H1 (cell line): ENCODE results near the gene HIGD1B. TPM values are rescaled to one million over a fixed set of nuclear protein-coding genes. Genes with fewer than 3 reads are reported as not detected.

Experiments used
- CTCF ChIA-PET: fragments of 300-600 bp; sonication (Branson Sonifier 250); formaldehyde crosslinking; loops from one replicate; lab custom pipeline; 2021; ENCODE audit not compliant: partially characterized antibody; lab: Charles Lee
- POLR2A ChIA-PET: fragments of 300-600 bp; sonication (Branson Sonifier 250); formaldehyde crosslinking; loops from one replicate; lab custom pipeline; 2021; ENCODE audit warnings: inconsistent platforms; ENCODE audit not compliant: partially characterized antibody; lab: Charles Lee
- DNase-seq, 2 experiments: peaks; one replicate each; pipeline versions ENCODE4 v3.0.0 to v3.0.0-alpha.2; 2010 to 2022; ENCODE audit warnings: low spot score in 2 of 2, low read depth in 1 of 2, mixed read lengths in 1 of 2
- FAIRE-seq: peaks from 2 replicates; lab custom pipeline; 2011; peaks lifted over from hg19 to GRCh38; lab: Jason Lieb, UNC
- H2AFZ ChIP-seq: 2 replicates; pipeline ENCODE4 v1.8.1; 2012; ENCODE audit warnings: low read length, inconsistent platforms
- H2AK5ac ChIP-seq: 2 replicates; pipeline ENCODE4 v1.6.1; 2013; ENCODE audit warnings: low read depth, low read length
- H2BK120ac ChIP-seq: replicated peaks from 2 replicates; pipeline ENCODE3; 2013; ENCODE audit warnings: low read depth, low read length, inconsistent platforms
- H2BK12ac ChIP-seq: 2 replicates; pipeline ENCODE4 v1.6.1; 2013; ENCODE audit warnings: low read depth, low read length
- H2BK15ac ChIP-seq: 2 replicates; pipeline ENCODE4 v1.6.1; 2013; ENCODE audit warnings: low read length
- H2BK20ac ChIP-seq: 2 replicates; pipeline ENCODE4 v1.6.1; 2013; ENCODE audit warnings: low read length
- H2BK5ac ChIP-seq: 2 replicates; pipeline ENCODE4 v1.6.1; 2013; ENCODE audit warnings: low read depth, low read length
- H3K14ac ChIP-seq: 2 replicates; pipeline ENCODE4 v1.6.1; 2013; ENCODE audit warnings: inconsistent platforms; ENCODE audit not compliant: insufficient read length
- H3K18ac ChIP-seq: 2 replicates; pipeline ENCODE4 v1.6.1; 2013; ENCODE audit warnings: low read length; ENCODE audit errors: extremely low read depth
- H3K23ac ChIP-seq: 2 replicates; pipeline ENCODE4 v1.6.1; 2013; ENCODE audit warnings: inconsistent platforms; ENCODE audit not compliant: insufficient read length
- H3K23me2 ChIP-seq: 2 replicates; pipeline ENCODE4 v1.6.1; 2013; ENCODE audit warnings: low read depth, low read length
- H3K27ac ChIP-seq: 2 replicates; pipeline ENCODE4 v1.6.1; 2011; ENCODE audit warnings: low read depth, low read length, inconsistent platforms
- H3K27me3 ChIP-seq, 4 experiments: replicated peaks in 1 of 4; 1 replicate in 1 of 4; 2 replicates in 3 of 4; pipeline versions ENCODE4 v1.6.1 to v1.8.1; 2011 to 2013; ENCODE audit warnings: low read length in 3 of 4, mild to moderate bottlenecking in 3 of 4, inconsistent platforms in 2 of 4, mixed read lengths in 2 of 4, moderate library complexity in 1 of 4; ENCODE audit not compliant: control insufficient read depth in 3 of 4, insufficient read depth in 3 of 4; ENCODE audit errors: extremely low read depth in 1 of 4
- H3K36me3 ChIP-seq, 4 experiments: 2 replicates each; pipeline versions ENCODE4 v1.6.1 to v1.8.1; 2011 to 2013; ENCODE audit warnings: mild to moderate bottlenecking in 4 of 4, low read length in 3 of 4, moderate library complexity in 2 of 4, control low read depth in 1 of 4, inconsistent platforms in 1 of 4; ENCODE audit not compliant: insufficient read depth in 4 of 4, control insufficient read depth in 2 of 4
- H3K4ac ChIP-seq: replicated peaks from 2 replicates; pipeline ENCODE3; 2013; ENCODE audit warnings: low read length, low read depth, mixed read lengths, inconsistent platforms; ENCODE audit not compliant: insufficient read length
- H3K4me1 ChIP-seq, 4 experiments: replicated peaks in 1 of 4; 1 replicate in 1 of 4; 2 replicates in 3 of 4; pipeline versions ENCODE4 v1.6.1 to v1.8.1; 2011 to 2013; ENCODE audit warnings: low read length in 3 of 4, inconsistent platforms in 2 of 4, mixed read lengths in 1 of 4; ENCODE audit not compliant: insufficient read depth in 4 of 4, control insufficient read depth in 3 of 4
- H3K4me2 ChIP-seq, 2 experiments: 2 replicates each; pipeline versions ENCODE4 v1.6.1 to v1.8.1; 2011 to 2013; ENCODE audit warnings: low read depth in 2 of 2, low read length in 2 of 2, control low read depth in 1 of 2, inconsistent platforms in 1 of 2, mild to moderate bottlenecking in 1 of 2; ENCODE audit not compliant: insufficient read depth in 1 of 2
- H3K4me3 ChIP-seq, 4 experiments: fragments of 200-600, 300-600 bp in 1 of 4; sonication (generic), shearing (Covaris generic), sonication (Bioruptor Twin) in 1 of 4; 2 replicates each; pipeline versions ENCODE4 v1.5.1 to v1.8.1; 2011 to 2016; ENCODE audit warnings: low read length in 4 of 4, low read depth in 3 of 4, control low read depth in 2 of 4, inconsistent platforms in 2 of 4, mild to moderate bottlenecking in 2 of 4, mixed read lengths in 1 of 4, moderate library complexity in 1 of 4; ENCODE audit not compliant: insufficient read depth in 2 of 4; ENCODE audit errors: extremely low read depth in 1 of 4
- H3K56ac ChIP-seq: replicated peaks from 2 replicates; pipeline ENCODE3; 2013; ENCODE audit warnings: low read depth, mild to moderate bottlenecking, mixed read lengths, low read length, inconsistent platforms; ENCODE audit not compliant: insufficient read length
- H3K79me1 ChIP-seq: 2 replicates; pipeline ENCODE4 v1.6.1; 2013; ENCODE audit warnings: low read depth, low read length, control low read depth
- H3K79me2 ChIP-seq, 2 experiments: 2 replicates each; pipeline versions ENCODE4 v1.6.1 to v1.8.1; 2012 to 2013; ENCODE audit warnings: low read length in 2 of 2, mild to moderate bottlenecking in 2 of 2, inconsistent platforms in 1 of 2; ENCODE audit not compliant: insufficient read depth in 2 of 2, control insufficient read depth in 1 of 2
- H3K9ac ChIP-seq, 4 experiments: replicated peaks in 1 of 4; 1 replicate in 1 of 4; 2 replicates in 3 of 4; pipeline versions ENCODE4 v1.6.1 to v1.8.1; 2011 to 2013; ENCODE audit warnings: low read depth in 3 of 4, low read length in 3 of 4, control low read depth in 2 of 4, mild to moderate bottlenecking in 2 of 4, moderate library complexity in 2 of 4, inconsistent platforms in 1 of 4; ENCODE audit errors: extremely low read depth in 1 of 4
- H3K9me3 ChIP-seq, 2 experiments: 2 replicates each; pipeline versions ENCODE4 v1.6.1 to v1.8.1; 2012 to 2013; ENCODE audit warnings: mild to moderate bottlenecking in 2 of 2, moderate library complexity in 2 of 2, control low read depth in 1 of 2, inconsistent platforms in 1 of 2, low read depth in 1 of 2, low read length in 1 of 2, mixed read lengths in 1 of 2; ENCODE audit not compliant: insufficient read depth in 2 of 2
- H4K20me1 ChIP-seq, 2 experiments: replicated peaks in 1 of 2; 2 replicates each; pipeline versions ENCODE3 to v1.8.1; 2011 to 2013; ENCODE audit warnings: inconsistent platforms in 2 of 2, low read length in 2 of 2, mild to moderate bottlenecking in 1 of 2; ENCODE audit not compliant: insufficient read depth in 2 of 2, control insufficient read depth in 1 of 2
- H4K5ac ChIP-seq: 2 replicates; pipeline ENCODE4 v1.6.1; 2013; ENCODE audit warnings: low read length, low read depth, mixed read lengths, inconsistent platforms; ENCODE audit not compliant: insufficient read length
- H4K8ac ChIP-seq: 2 replicates; pipeline ENCODE4 v1.8.0; 2013; ENCODE audit warnings: mild to moderate bottlenecking, moderate library complexity, low read length, inconsistent platforms; ENCODE audit not compliant: insufficient read depth; ENCODE audit errors: extremely low read depth
- H4K91ac ChIP-seq: replicated peaks from 2 replicates; pipeline ENCODE3; 2013; ENCODE audit warnings: low read length, mixed read lengths, inconsistent platforms; ENCODE audit not compliant: insufficient read length
- ATF3 ChIP-seq: IDR thresholded peaks from 2 replicates; pipeline ENCODE4 v1.6.1; 2011; ENCODE audit warnings: low read depth, mild to moderate bottlenecking, low read length; ENCODE audit not compliant: insufficient read depth
- BRCA1 ChIP-seq: IDR thresholded peaks from 2 replicates; pipeline ENCODE4 v1.6.1; 2012; ENCODE audit warnings: low read depth, low read length, improper control_type of control experiment
- RBBP5 ChIP-seq: IDR thresholded peaks from 2 replicates; pipeline ENCODE4 v1.7.1; 2012; ENCODE audit warnings: low read depth, mild to moderate bottlenecking, inconsistent platforms, low read length, moderate library complexity, borderline replicate concordance
- RNF2 ChIP-seq: fragments of 200-900, 300-1000 bp; sonication (generic); IDR thresholded peaks from 2 replicates; pipeline ENCODE4 v1.7.1; 2016; ENCODE audit warnings: borderline replicate concordance, low read depth, mild to moderate bottlenecking, antibody characterized with exemption, low read length; ENCODE audit not compliant: poor library complexity, severe bottlenecking; ENCODE audit errors: missing control alignments
- SIX5 ChIP-seq: IDR thresholded peaks from 2 replicates; pipeline ENCODE4 v1.6.1; 2011; ENCODE audit warnings: mild to moderate bottlenecking, low read depth, low read length
- SP1 ChIP-seq: IDR thresholded peaks from 2 replicates; pipeline ENCODE4 v1.6.1; 2011; ENCODE audit warnings: low read depth, low read length
- TAF7 ChIP-seq: optimal IDR thresholded peaks from 2 replicates; pipeline ENCODE3; 2011; ENCODE audit warnings: low read depth, mild to moderate bottlenecking, inconsistent platforms, low read length, moderate library complexity, borderline replicate concordance
- WGBS, 2 experiments: shearing (Covaris generic) in 1 of 2; methylation state at CpG; one replicate each; pipeline versions ENCODE4 v1.1.6 to v1.1.7; 2013 to 2015; ENCODE audit warnings: low lambda C conversion rate in 2 of 2, mixed read lengths in 2 of 2, inconsistent platforms in 1 of 2, low coverage in 1 of 2, missing lambda C conversion rate in 1 of 2; ENCODE audit not compliant: insufficient replicate concordance in 2 of 2, insufficient coverage in 1 of 2, insufficient read length in 1 of 2; ENCODE audit errors: extremely low coverage in 1 of 2, missing lambda C conversion rate in 1 of 2; 5-methylcytosine and 5-hydroxymethylcytosine counted together
- polyA plus RNA-seq, 7 experiments: library from polyadenylated mRNA; depleted of rRNA in 3 of 7; stranded (reverse) in 5 of 7; unstranded in 2 of 7; fragments of >200 nt in 5 of 7; fragments of 200-250 nt in 2 of 7; gene quantifications; 1 replicate in 5 of 7; 2 replicates in 1 of 7; 4 replicates in 1 of 7; pipeline versions ENCODE4 v1.2.1 to v1.2.3, GENCODE V29; 2011 to 2013; ENCODE audit warnings: missing spikeins in 2 of 7, mixed read lengths in 2 of 7
- total RNA-seq: library from RNA; stranded (reverse); fragmentation: NEBNext Ultra II Directional; extraction: Animal tissue kit (Norgen Biotek cat#: 25700); gene quantifications from 2 replicates; pipeline ENCODE4 v1.2.1, GENCODE V29; 2021

Gene HIGD1B
- total and polyA plus RNA-seq, 2 of the 8 experiments (the other 6 are each of a cell fraction or from before 2014, with no cell fraction given) = not detected

GRCh38 chr17:44831371-44831770 is 16.3 kb upstream of the HIGD1B start:
- Histone ChIP-seq H3K79me1 (no peaks in the 10 kb centered on the region), H3K56ac (no peak overlapping the region), H2BK12ac (peak overlapping the region; percentile 82; the same call in 1 of the 2 replicates), H2AK5ac (no peak overlapping the region; the same call in 1 of the 2 replicates), H3K36me3 (no peaks in the 10 kb centered on the region), H3K14ac (no peak overlapping the region), H2BK20ac (0 out of 2 replicates have a peak overlapping the region, but pooled peaks have one; percentile 29), H4K91ac (peak overlapping the region; percentile 22), H3K23me2 (peaks cover 4% of the 10 kb centered on the region; the same call in 1 of the 2 replicates), H2BK5ac (peak overlapping the region; percentile 82; the same call in 1 of the 2 replicates), H3K9me3 (no peaks in the 10 kb centered on the region), H3K27ac (peak overlapping the region; percentile 20; the same call in 1 of the 2 replicates), H3K27me3 (no peaks in the 10 kb centered on the region), H3K4ac (no peak overlapping the region), H3K18ac (peak overlapping the region; percentile 64; the same call in 1 of the 2 replicates), H2AFZ (no peak overlapping the region), H2BK15ac (no peak overlapping the region; the same call in 1 of the 2 replicates), H3K23ac (no peak overlapping the region), H3K9ac (no peak overlapping the region), H2BK120ac (peak overlapping the region; percentile 3), H4K20me1 (peaks cover 4 to 5% of the 10 kb centered on the region in 2 experiments), H3K4me2 (peak overlapping the region; percentile 51 to 70), H3K4me1 (peaks cover 0 to 7% (median 5%) of the 10 kb centered on the region in 4 experiments; a peak in 4 of 7 replicates), H3K79me2 (peaks cover 5 to 33% of the 10 kb centered on the region in 2 experiments), H4K8ac (no peak overlapping the region), H4K5ac (no peak overlapping the region), H3K4me3 (peak overlapping the region in 3 of 4 experiments; percentile 79 to 97 (median 94); a peak in 4 of 8 replicates)
- CTCF ChIA-PET = interaction anchor here (0.6 to 5.2 kb wide), 14 partner anchors 8 to 1223 kb away, joined by 3 to 44 read pairs (median 7); no protein-coding TSS in a partner anchor
- DNase-seq (no peak), FAIRE-seq (no peak)
- POLR2A ChIA-PET = interaction anchor here (0.9 to 5.5 kb wide), 14 partner anchors 9 to 67 kb away, joined by 3 to 58 read pairs (median 5); partner anchors contain the start of gene HIGD1B
- 49% methylated on average over 12 of the region's 12 CpGs; no CpG with 5 or more reads in 1 of the 2 experiments for WGBS, 2 experiments
- no peak for TF ChIP-seq RNF2
- TF ChIP-seq SIX5 = no peak
- TF ChIP-seq BRCA1 = no peak
- TF ChIP-seq ATF3 = no peak
- no peak for TF ChIP-seq SP1
- no peak for TF ChIP-seq RBBP5
- no peak for TF ChIP-seq TAF7
